Measurements from ENCODE around the gene VPREB3.

VPREB3 gene

DNA sequence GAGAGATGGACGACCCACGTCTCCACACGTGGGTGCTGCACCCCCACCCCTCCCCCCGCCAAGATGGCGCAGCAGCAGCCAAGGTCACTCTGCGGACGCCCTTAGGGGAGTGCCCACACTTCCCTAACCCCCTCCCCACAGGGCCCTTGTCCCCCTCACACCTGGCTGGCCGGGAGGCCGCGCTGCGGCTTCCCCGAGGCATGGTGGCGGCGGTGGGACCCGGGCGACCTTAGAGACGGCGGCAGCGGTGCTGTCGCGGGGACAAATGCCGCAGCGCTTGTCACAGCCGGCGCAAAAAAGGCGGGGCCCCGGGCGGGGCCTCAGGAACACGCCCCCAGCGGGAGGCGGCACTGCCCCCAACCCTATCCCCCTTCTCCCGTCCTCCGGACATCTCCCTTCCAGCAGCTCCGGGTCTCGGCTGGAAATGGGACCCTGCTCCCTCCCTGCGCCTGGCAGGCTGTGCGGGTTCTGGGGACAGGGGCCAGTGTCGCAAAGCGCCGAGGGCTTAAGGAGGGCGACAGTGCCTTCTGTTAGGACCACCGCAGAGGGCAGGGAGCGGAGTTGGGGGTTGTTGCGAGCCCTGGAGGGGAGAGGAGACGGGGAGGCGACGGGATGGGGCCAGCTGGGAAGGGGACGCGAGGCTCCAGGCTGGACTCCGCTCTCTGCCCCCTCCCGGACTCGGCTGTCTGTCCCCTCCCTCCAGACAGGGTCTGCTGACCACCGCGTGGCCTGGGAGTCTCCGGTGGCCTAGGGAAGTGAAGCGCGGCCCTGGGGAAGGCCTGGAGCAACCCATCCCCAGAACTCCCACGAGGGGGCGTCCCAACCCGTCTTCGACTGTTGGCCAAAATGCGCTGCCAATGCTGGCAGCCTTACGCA lies 13.7 kb upstream of the VPREB3 start, which contains the start of gene CHCHD10:
TSS of gene CHCHD10 (minus strand) at position 300 of the 876 bp plus-strand sequence. CDS start at position 202, 98 bp downstream.
- DNase-seq (ENCODE audit: low read depth in 1 of 2, low spot score in 1 of 2): peak; percentile 50 to 75

DNA sequence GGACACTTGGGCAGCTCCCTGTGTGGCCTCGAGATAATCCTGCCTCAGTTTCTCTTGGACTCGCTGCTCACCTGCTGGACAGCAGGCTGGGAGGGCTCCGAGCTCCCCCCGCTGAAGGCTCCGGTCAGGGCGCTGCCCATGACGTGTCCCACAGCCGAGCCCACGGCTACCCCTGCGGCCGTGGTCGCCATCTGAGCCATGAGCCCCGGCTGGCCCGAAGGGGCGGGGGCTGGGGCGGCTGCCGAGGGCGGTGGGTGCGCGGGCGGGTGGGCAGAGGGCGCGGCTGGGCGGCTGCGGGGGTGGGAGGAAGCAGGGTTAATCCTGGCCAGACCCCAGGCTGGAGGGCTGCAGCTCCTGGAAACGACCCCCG lies 13.1 kb upstream of the VPREB3 start:
- DNase-seq (ENCODE audit: low read depth in 1 of 2, low spot score in 1 of 2): no peak

DNA sequence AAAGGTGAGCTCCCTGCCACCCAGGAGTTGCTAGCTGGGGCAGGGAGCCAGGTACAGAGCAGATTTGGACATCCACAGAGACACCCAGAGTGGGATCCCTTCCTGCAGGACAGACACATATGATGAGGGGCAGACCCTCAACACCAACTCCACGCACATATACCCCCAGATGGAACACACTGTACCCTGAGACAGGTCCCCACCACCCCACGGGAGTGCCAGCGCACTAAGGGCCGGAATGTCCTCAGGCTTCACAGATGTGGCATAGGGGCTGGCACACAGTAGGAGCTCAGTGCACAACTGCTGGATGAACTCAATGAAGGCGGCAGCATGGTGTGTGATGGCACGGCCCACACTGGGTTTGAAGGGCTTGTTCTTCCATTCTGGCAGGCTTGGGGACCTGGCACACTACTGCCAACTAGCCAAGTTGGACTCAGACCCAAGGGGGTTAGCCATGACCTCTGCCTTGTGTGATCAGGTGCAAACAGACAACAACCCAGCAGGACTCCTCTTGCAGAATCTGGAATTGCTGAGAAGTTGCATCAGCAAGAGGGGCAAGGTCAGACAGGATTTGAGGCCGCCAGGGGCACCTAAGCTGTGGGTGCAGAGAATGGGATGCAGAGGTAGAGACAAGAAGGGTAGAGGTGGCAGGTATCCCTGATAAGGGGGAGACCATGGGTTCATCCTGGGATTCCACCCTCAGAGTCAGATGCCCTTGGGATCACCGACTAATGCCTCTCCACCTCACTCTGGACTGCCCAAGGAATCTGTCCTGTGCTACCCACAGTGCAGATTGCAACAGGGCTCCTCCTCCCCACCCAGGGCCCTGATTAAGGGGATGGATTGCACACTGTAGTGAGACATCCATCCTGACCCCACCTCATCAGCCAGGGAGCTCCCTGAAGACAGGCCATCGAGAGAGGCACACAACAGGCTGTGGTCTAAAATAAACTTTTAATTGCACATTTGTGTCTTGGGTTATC lies 11.0 kb upstream of the VPREB3 start:
- DNase-seq (ENCODE audit: low read depth in 1 of 2, low spot score in 1 of 2): no peak

DNA sequence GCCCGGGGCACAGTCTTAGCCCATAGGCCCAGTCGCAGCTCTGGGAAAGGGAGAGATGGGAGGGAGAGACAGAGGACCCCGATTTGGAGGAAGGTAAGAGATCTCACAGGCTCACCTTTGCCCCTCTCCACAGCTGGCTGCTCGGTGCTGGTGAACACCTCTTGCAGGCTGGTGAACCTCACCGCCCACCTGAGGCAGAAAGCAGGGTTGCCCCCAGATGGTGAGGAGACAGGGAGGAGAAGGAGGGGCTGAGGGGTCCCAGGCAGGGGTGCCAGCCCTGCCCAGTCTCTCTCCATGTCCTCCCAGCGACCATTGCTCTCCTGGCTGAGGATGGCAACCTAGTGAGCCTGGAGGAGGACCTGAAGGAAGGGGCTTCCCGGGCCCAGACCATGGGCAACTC lies 9.7 kb upstream of the VPREB3 start:
- DNase-seq (ENCODE audit: low read depth in 1 of 2, low spot score in 1 of 2): no peak

DNA sequence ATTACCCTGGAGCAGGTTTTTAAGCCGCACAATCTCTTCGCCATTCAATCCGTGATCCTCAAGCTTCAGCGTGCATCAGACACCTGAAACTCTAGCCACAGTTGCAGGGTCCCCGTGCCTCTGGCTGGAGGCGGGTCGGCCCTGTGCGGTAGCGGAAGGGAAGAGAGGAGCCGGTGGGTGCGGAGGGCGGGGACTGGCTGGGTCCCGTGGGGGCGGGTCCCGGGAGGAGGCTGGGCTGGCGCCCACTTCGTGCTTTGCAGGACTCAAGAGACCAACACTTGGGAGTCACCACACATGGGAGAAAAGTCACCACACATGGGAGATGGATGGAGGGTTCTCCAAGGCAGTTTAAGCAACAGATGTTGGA lies 9.3 kb upstream of the VPREB3 start:
- peak in 1 of 2 donors; percentile 49 for DNase-seq (ENCODE audit: low read depth in 1 of 2, low spot score in 1 of 2)

DNA sequence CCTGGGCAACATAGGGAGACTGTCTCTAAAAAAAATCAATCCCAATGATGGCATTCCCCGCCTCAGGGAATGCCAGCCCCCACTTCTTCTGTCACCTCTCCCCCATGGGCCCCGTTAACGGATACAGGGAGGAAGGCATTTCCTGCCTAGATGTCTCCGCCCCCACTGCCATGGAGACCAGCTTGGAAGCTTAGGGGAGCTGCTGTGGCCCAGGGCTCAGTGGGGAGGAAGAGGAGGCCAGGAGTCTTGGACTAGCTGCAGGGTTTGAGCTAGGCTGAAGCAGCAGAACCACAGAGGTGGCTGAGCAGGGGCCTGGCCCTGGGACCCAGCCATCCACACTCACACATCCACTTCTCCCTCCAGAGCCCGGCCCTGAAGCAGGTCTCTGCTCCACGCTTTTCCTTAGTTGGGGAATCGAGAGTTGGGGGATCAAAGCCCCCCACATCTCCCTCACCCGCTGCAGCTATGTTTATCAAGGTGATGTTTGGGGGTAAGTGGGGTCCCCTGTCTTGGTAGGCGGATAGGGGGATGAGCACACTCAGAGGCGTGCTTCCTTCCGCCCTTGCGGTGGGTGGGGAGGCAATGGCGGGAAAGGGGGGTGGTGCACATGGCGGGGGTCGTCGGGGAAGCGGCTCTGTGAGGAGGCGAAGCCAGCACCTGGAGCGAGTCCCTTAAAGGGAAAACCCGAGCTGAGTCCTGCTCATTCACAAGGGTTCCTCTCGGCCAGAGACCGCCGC lies 8.8 kb upstream of the VPREB3 start, which contains the start of gene C22orf15:
TSS of gene C22orf15 (plus strand) at position 149 of the 737 bp plus-strand sequence. CDS start at position 466, 317 bp downstream.
- DNase-seq (ENCODE audit: low read depth in 1 of 2, low spot score in 1 of 2): no peak

DNA sequence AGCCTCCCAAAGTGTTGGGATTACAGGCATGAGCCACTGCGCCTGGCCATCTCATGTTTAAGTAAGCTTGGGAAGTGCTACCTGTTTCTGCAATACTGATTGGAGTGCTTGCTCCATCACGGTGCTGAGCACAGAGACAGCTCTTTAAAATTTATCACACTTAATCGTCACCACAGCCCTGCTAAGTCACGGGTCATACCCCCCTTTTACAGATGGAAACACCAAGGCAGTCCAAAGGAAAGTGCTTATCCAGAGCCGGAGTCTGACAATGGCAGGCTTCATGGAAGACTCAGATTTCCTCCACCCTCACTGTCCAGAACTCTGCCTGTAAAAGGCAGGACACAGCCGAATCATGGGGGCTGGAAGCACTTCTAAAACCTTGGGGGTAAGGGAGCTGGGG lies 5.8 kb upstream of the VPREB3 start:
- DNase-seq (ENCODE audit: low read depth in 1 of 2, low spot score in 1 of 2): no peak

DNA sequence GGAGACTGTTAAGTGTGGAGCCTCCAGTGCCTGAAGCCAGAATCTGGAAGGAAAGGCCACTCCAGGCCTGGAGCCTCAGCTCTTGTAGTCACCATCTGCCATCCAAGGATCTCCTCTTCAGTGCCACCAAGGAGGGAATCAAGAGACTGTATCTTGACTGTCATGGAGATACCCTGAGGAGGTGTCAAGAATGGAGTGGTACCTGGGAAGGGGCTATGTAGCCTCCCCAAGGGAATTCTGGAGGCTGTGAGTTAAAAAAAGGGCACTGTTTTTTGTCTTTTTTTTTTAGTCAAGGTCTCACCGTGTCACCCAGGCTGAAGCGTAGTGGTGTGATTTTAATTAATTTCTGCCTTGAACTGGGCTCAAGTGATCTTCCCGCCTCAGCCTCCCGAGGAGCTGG lies 5.3 kb upstream of the VPREB3 start:
- no peak for DNase-seq (ENCODE audit: low read depth in 1 of 2, low spot score in 1 of 2)

DNA sequence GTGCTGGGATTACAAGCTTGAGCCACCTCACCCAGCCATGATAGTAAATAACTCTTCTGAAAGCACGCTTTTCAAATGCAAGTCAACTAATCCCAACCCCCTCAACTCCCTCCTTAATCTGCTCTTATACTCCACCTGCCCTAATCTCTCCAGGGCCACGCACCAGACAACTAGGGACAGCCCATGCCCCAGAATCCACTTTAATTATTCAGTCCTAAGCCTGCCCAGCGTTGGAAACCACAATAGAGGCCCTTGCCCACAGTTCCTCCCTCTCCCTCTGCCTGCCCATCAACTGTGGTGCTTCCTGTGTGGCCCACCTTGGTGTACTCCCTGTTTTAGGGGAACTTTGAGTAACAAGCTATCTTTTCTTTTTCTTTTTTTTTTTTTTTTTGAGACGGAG lies 2.7 kb upstream of the VPREB3 start:
- no peak for DNase-seq (ENCODE audit: low read depth in 1 of 2, low spot score in 1 of 2)

DNA sequence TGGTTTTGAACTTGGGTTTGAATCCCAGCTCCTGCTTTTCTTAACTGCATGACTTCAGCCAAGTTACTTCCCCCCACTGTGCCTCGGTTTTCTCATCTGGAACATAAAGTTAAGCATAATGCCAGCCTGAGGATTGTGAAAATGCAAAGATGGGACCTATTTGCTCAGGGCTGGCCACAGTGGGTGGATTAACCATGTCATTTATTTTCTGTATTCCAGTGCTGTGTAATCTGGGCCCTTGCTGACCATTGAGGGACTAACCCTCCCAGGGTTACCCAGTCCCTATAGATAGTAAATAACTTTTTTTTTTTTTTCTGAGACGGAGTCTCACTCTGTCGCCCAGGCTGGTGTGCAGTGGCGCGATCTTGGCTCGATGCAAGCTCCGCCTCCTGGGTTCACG lies 1.5 kb upstream of the VPREB3 start:
- no peak for DNase-seq (ENCODE audit: low read depth in 1 of 2, low spot score in 1 of 2)

DNA sequence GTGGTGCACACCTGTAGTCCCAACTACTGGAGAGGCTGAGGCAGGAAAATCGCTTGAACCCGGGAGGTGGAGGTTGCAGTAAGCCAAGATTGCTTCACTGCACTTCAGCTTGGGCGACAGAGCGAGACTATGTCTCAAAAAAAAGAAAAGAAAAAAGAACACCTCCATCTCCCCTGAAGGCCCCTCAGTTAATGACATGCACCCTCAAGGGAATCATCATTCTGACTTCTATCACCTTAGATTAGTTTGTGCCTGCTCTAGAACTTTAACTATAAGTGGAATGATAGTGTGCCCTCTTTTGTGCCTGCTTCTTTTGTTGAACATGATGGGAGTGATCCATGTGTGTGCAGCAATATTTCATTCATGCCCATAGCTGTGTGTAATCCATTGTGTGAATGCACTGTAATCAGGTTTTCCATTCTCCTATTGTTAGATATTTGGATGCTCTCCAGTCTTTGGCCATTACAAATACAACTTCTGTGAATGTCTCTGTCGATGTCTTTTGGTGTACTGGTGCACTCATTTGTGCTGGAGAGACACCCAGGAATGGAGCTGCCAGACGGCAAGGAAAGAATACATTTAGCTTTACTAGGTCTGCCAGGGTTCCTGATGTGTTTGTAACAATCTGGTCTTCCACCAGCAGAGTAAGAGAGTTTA lies 883 bp upstream of the VPREB3 start:
- DNase-seq (ENCODE audit: low read depth in 1 of 2, low spot score in 1 of 2): no peak

DNA sequence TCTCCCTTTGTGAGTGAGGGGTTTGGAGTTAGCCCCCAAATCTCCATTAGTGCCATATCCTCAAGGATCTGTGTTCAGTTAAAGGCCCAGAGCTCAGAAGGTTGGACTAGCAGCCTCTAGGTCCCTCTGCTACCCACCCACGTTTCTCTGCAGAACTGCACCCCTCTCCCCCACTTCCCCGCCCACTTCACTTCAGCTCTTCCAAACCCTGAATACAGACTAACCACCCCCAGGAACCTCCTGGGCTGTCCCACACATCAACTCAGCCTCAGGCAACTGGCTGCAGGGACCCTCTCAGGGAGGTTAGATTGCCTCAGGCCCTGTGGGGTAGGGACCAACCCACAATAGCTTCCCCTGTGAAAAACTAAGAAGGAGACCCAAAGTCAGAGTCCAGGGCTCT lies 840 bp downstream of the VPREB3 start:
- DNase-seq (ENCODE audit: low read depth in 1 of 2, low spot score in 1 of 2): no peak

DNA sequence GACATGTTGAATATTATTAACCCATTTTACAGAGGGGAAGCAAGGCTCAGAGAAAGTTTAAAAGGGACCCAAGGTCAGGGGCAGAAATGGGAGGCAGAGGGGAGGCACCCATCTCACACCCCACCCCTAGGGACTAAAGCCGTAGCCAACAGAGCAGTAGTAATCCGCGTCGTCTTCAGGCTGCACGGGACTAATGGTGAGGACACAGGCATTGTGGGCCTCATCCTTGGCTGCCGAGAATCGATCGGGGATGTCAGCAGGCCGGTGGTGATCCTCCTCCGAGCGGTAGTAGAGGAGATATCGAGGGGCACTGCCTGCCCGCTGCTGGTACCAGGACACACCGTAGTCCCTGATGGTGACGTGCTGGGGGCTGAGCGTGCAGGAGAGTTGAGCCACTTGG lies 1.5 kb downstream of the VPREB3 start:
- no peak for DNase-seq (ENCODE audit: low read depth in 1 of 2, low spot score in 1 of 2)

DNA sequence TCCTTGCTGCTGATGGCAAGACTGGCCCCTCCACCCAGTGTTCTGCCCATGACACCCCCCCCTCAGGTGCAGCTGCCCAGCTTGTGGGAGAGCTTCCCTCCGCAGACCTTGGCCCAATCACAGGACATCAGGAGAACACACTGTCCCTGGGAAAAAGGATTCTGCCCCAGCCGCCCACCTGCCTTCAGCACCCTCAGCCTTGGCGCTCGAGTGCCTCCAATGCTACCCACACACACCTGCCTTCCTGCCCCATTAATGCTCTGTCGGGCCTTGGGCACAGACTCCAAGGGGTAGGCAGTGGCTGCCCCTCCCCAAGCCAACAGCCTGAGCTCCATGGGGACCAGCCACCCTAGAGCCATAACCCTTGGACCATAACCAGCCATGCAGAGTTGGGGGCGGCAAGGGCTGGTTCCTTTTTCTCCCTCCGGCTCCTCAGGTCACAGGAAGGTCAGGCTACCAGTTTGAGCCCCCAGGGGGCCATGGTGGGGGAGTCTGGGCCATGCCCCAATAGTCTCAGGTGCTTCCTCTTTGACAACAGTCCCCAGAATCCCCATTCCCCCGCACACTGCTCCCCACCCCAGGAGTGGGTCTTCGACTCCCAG lies 2.0 kb downstream of the VPREB3 start:
- DNase-seq (ENCODE audit: low read depth in 1 of 2, low spot score in 1 of 2): no peak

DNA sequence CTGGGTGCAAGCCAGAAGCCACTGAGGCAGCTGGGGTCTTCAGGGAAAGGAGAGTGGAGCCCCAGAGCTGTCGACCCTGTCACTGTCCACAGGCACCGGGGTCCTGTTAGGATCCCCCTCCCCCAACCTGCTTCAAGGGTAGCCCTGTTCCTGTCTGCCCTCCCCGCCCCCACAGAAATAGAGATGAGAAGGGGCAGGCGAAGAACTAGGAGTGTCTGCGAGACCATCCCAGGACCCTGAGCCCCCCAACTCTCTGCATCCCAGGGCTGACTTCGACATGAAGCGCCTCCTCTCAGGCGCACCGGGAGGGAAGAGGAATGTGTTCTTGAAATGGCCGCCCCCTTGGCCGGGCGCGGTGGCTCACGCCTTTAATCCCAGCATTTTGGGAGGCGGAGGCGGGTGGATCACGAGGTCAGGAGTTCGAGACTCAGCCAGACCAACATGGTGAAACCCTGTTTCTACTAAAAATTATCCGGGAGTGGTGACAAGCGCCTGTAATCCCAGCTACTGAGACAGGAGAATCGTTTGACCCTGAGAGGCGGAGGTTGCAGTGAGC lies 2.7 kb downstream of the VPREB3 start:
- no peak for DNase-seq (ENCODE audit: low read depth in 1 of 2, low spot score in 1 of 2)

DNA sequence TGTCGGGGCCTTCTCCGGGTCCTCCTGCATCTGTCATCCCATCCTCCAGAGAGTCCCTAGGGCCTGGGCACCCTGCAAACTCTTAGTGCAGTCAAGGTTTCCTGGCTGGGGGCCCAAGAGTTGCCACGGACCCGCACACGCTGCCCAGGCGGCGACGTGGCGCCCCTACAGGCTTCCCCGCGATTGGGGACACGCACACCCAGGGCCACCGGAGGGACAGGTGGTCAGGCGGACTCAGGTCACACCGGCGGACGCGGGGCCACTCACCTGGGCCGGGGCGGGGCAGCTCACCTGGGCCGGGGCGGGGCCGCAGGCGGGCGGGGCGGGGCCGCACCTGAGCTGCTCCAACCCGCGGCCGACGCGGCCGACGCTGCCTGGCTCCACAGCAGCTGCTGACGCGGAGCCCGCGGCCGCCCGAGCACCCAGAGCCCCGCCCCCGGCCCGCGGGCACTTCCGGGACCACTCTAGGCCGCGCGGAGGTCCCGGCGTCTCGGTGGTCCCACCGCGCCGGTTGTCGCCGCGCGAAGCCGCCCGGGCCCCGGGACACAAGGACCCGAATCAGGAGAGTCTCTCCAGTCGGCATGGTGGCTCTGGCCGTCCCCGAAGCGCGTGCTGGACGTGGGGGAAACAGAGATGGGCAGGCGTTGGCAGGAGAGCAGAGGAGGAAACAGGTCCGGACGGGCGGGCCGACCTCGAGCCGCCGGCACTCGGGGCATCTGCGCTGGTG lies 3.3 kb downstream of the VPREB3 start, which contains the start of gene ZNF70:
TSS of gene ZNF70 (minus strand) at position 399 of the 727 bp plus-strand sequence. CDS start 5,972 bp downstream, outside the sequence.
- peak; percentile 74 to 80 for DNase-seq (ENCODE audit: low read depth in 1 of 2, low spot score in 1 of 2)

DNA sequence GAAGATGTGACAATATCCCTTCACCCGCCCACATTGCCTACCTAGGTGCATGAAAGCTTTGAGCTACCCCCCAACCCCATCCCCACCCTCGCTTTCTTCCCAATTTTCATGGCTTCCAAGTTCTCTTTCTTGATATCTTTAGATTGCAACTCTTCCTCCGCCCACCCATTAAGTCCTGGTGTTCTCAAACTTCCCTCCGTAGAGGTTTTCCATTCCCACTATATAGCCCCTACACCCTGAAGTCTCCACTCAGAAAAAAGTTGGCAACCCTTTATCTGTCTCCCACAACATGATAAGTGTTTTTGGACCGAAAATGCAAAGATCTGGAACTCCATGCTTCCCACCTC lies 3.9 kb downstream of the VPREB3 start:
- DNase-seq (ENCODE audit: low read depth in 1 of 2, low spot score in 1 of 2): no peak

DNA sequence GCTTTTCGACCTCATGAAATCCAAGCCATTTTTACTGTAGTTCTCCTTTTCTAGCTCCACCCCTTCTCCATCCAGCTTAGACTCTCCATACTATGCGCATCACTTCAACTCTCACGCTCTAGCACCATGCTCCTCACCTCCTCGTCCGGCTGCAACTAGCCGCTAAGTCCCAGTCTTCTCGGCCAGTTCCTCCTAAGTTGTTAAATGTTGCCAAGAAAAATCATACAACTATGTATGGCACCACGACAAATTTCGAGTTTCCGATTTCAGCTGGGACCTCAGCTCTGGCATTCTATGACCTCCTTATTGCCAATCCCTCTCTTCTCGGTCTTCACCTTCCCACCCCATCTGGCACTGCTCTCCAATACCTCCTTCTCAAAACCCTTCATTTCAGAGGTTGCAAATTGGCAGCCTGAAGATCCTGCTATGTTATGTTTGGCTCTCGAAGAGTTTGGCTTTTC lies 4.4 kb downstream of the VPREB3 start:
- no peak for DNase-seq (ENCODE audit: low read depth in 1 of 2, low spot score in 1 of 2)

DNA sequence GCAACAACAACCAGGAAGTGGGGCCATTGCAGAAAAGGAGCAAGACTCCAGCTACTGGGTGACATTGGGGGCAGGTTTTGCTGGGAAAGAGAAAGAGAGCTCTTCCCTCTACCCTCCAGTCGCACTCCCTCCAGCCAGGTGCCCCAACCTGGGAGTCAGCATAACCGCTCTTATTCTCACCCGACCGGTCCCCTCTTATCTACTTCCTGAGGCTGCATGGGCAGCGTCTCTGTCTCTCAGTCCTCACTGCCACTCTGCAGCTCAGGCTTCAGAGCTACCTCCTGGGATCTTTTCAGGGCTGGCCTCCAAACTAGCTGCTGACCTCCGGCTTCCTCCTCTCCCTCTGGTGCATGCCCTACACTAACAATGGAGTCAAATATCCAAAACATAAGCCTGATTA lies 8.4 kb downstream of the VPREB3 start:
- no peak for DNase-seq (ENCODE audit: low read depth in 1 of 2, low spot score in 1 of 2)
